ENCODE measurements around the gene GMPS. TPM values are rescaled to one million over a fixed set of nuclear protein-coding genes. Genes with fewer than 3 reads are reported as not detected.

GMPS gene
- total and polyA plus RNA-seq, 2 of the 4 experiments (the other 2 are of a cell fraction): 33.9 to 52.5 TPM

- no CpG with 5 or more reads among the region's 2 CpGs for WGBS, 2 experiments (ENCODE audit: extremely low coverage in 2 of 2, insufficient read length in 1 of 2)
- CTCF ChIA-PET: interaction anchor here (0.5 kb wide), 1 partner anchor 34 kb away, joined by 5 read pairs; no protein-coding TSS in a partner anchor
Observed at GRCh38 chr3:155946178-155946577, 75.7 kb downstream of the GMPS start.

More at GRCh38 chr3:155946178-155946577, 75.7 kb downstream of the GMPS start:
- no peaks in the 10 kb centered on the region for H3K27me3 ChIP-seq (ENCODE audit: control insufficient read depth, insufficient read depth, low read length)
- H2BK5ac ChIP-seq (ENCODE audit: low read depth, low read length, poor library complexity, severe bottlenecking): no peak overlapping the region
- H3K9me3 ChIP-seq (ENCODE audit: control insufficient read depth, insufficient read depth, low read length): no peaks in the 10 kb centered on the region
- H3K14ac ChIP-seq (replicated peaks; ENCODE audit: low read depth, low read length): peak overlapping the region; percentile 19; the same call in 1 of the 2 replicates
- no peak overlapping the region for H2AK5ac ChIP-seq (ENCODE audit: low read depth, low read length)
- in situ Hi-C loops (cut with MboI; ENCODE audit: low sequenced_read_pairs) (no loop called here), dilution Hi-C loops (cut with HindIII; ENCODE audit: low sequenced_read_pairs, unreplicated experiment) (no loop called here), intact Hi-C loops (cut with micrococcal nuclease) (no loop called here)
- H4K5ac ChIP-seq (ENCODE audit: low read depth, low read length): no peak overlapping the region; the same call in 1 of the 2 replicates
- no peak overlapping the region; the same call in 1 of the 2 replicates for H2BK120ac ChIP-seq (ENCODE audit: low read depth, low read length)
- H3K18ac ChIP-seq (ENCODE audit: low read depth, low read length): no peak overlapping the region
- no peak overlapping the region for H3K4me3 ChIP-seq (ENCODE audit: insufficient read depth, low read depth, low read length)
- TF ChIP-seq CEBPB (IDR thresholded peaks at IDR 0.05; ENCODE audit: low read depth, low read length): peak; percentile 48
- peak; percentile 35; the same call in 1 of the 2 replicates for TF ChIP-seq FOS (IDR thresholded peaks at IDR 0.05; ENCODE audit: low read depth, low read length)
- TF ChIP-seq BHLHE40 (IDR thresholded peaks at IDR 0.05; ENCODE audit: low read depth, low read length): peak; percentile 39; the same call in 1 of the 2 replicates
- no peak for TF ChIP-seq POLR2A (IDR thresholded peaks at IDR 0.05; ENCODE audit: low read depth, low read length)
- no peak for TF ChIP-seq USF2 (IDR thresholded peaks at IDR 0.05; ENCODE audit: low read depth, low read length)
- TF ChIP-seq RFX5 (IDR thresholded peaks at IDR 0.05; ENCODE audit: low read depth, low read length): no peak
- peak; percentile 92 for DNase-seq
- H4K20me1 ChIP-seq (ENCODE audit: insufficient read depth, low read length): no peaks in the 10 kb centered on the region
- peaks cover 12% of the 10 kb centered on the region for H3K9me1 ChIP-seq (ENCODE audit: insufficient read depth, low read length)
- H3K27ac ChIP-seq (ENCODE audit: insufficient read depth, low read length): peak overlapping the region; percentile 46; the same call in 1 of the 2 replicates
- peak overlapping the region; percentile 24; the same call in 1 of the 2 replicates for H2BK20ac ChIP-seq (ENCODE audit: low read depth, low read length)
- no TSS peak for BruUV-seq (replicated peaks)
- H3K23ac ChIP-seq (ENCODE audit: low read depth, low read length): no peak overlapping the region
- no peak overlapping the region for H3K56ac ChIP-seq (ENCODE audit: extremely low read depth, insufficient read depth, low read length)
- peaks cover 0 to 5% of the 10 kb centered on the region in 2 experiments; a peak in 1 of 4 replicates for H3K79me1 ChIP-seq (ENCODE audit: low read depth in 1 of 2, low read length in 2 of 2)
- no peaks in the 10 kb centered on the region for H3K36me3 ChIP-seq (ENCODE audit: control insufficient read depth, insufficient read depth, low read length)
- POLR2A ChIA-PET (ENCODE audit: unreplicated experiment): no interaction called here
- H3K4me1 ChIP-seq (ENCODE audit: control insufficient read depth, insufficient read depth, low read length): peaks cover 3% of the 10 kb centered on the region; the same call in 1 of the 2 replicates
- H3K4ac ChIP-seq (ENCODE audit: low read depth, low read length): no peak overlapping the region
- H3K9ac ChIP-seq (ENCODE audit: low read depth, low read length): no peak overlapping the region
- H2BK15ac ChIP-seq (ENCODE audit: low read depth, low read length): no peak overlapping the region
- H2AFZ ChIP-seq (replicated peaks; ENCODE audit: low read length, poor library complexity): no peak overlapping the region
- peak; percentile 84 for ATAC-seq (ENCODE audit: low read depth)
- no peak overlapping the region for H4K8ac ChIP-seq (ENCODE audit: low read depth in 2 of 2, low read length in 2 of 2)
- H3K4me2 ChIP-seq (ENCODE audit: low read depth, low read length): no peak overlapping the region
- H4K91ac ChIP-seq (ENCODE audit: insufficient read depth, low read depth, low read length): no peak overlapping the region
- no peak overlapping the region for H2AK9ac ChIP-seq (replicated peaks; ENCODE audit: low read depth, low read length, poor library complexity)
